Stomach (tissue), 4 donors: ENCODE measurements around the gene SNU13.

ENCODE experiments used
- EP300 ChIP-seq: sonication (generic); formaldehyde crosslinking; IDR thresholded peaks from one replicate; pipeline ENCODE4 v1.6.1; 2017; ENCODE audit warnings: antibody characterized with exemption
- POLR2AphosphoS5 ChIP-seq, 3 donors: sonication (generic); formaldehyde crosslinking; IDR thresholded peaks; one replicate each; pipeline ENCODE4 v1.6.1; 2016; ENCODE audit warnings: antibody characterized with exemption in 3 of 3
- TF ChIP-seq, protein P1 (sequence below), 7 experiments: fragments of 450-650 bp in 4 of 7; fragments of 200-600 bp in 3 of 7; sonication (generic) in 3 of 7; IDR thresholded peaks; one replicate each; pipeline ENCODE4 v1.5.1; 2016 to 2019; ENCODE audit warnings: antibody characterized with exemption in 7 of 7, control low read depth in 2 of 7, mild to moderate bottlenecking in 1 of 7

DNA sequence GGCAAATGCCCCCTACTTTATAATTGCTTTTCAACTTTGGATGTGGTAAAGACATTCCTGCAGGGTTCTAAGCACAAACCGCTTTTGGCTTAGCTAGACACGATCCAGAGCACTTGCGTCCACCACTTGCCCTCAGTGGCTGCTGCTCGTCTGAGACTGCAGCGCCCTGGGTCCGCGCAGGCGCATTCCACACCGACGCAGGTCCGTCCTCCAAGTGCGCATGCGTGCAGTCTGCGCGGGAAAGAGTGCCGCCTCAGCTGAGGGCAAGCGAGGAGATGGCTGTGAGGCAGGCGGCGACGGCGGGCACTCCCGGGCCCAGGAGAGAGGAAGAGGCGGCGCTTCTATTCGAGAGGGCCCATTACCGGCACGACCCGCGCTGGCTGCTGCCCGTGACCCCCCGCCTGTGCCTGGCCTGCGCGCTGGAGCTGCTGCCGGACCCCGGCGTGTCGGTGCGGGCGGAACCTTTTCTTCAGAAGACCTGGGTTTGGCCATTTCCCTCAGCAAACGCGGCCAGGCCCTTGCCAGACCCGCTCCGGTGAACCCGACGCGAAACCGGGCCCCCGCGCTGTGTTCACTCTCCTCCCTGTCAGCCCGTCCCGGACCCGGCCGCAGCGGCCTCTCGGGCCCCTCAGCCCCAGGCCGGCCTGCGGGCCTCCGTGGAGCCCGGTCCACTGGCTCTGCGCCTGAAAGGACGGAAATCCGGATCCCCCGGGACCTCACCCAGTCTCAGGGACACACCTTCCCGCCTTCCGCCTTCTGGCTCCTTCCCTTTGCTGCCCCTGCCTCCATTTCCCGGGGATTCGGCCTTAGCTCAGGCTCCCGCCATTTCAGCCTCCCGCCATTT lies 10.8 kb upstream of the SNU13 start, which contains the start of gene MEI1:
- TF ChIP-seq, protein P1, sequence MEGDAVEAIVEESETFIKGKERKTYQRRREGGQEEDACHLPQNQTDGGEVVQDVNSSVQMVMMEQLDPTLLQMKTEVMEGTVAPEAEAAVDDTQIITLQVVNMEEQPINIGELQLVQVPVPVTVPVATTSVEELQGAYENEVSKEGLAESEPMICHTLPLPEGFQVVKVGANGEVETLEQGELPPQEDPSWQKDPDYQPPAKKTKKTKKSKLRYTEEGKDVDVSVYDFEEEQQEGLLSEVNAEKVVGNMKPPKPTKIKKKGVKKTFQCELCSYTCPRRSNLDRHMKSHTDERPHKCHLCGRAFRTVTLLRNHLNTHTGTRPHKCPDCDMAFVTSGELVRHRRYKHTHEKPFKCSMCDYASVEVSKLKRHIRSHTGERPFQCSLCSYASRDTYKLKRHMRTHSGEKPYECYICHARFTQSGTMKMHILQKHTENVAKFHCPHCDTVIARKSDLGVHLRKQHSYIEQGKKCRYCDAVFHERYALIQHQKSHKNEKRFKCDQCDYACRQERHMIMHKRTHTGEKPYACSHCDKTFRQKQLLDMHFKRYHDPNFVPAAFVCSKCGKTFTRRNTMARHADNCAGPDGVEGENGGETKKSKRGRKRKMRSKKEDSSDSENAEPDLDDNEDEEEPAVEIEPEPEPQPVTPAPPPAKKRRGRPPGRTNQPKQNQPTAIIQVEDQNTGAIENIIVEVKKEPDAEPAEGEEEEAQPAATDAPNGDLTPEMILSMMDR (IDR thresholded peaks at IDR 0.05), result peak in 1 of 7 experiments; percentile 5
- TF ChIP-seq POLR2AphosphoS5 (IDR thresholded peaks at IDR 0.05) (peak in 2 of 3 donors; percentile 51 to 77), EP300 (no peak)
